Endodermal cell (in vitro differentiated cells): Measurements from ENCODE around the gene GYG1. TPM values are rescaled to one million over a fixed set of nuclear protein-coding genes. Genes with fewer than 3 reads are reported as not detected.

Experiments
- DNase-seq: peaks from one replicate; pipeline ENCODE4 v3.0.0-alpha.2; 2017
- H3K27ac ChIP-seq: 2 replicates; pipeline ENCODE4 v1.5.1; 2013; ENCODE audit warnings: mild to moderate bottlenecking, low read depth, low read length, moderate library complexity
- H3K27me3 ChIP-seq: 2 replicates; pipeline ENCODE4 v1.6.1; 2013; ENCODE audit warnings: mild to moderate bottlenecking, low read length, moderate library complexity; ENCODE audit not compliant: insufficient read depth, control insufficient read depth, poor library complexity, severe bottlenecking
- H3K36me3 ChIP-seq: 2 replicates; pipeline ENCODE4 v1.7.0; 2013; ENCODE audit warnings: mild to moderate bottlenecking, low read length, moderate library complexity; ENCODE audit not compliant: control insufficient read depth, insufficient read depth
- H3K4me1 ChIP-seq: one replicate; pipeline ENCODE4 v1.7.0; 2013; ENCODE audit warnings: low read length; ENCODE audit not compliant: control insufficient read depth, insufficient read depth
- H3K4me3 ChIP-seq: 2 replicates; pipeline ENCODE4 v1.5.1; 2013; ENCODE audit warnings: mild to moderate bottlenecking, low read length, moderate library complexity
- H3K9ac ChIP-seq: 2 replicates; pipeline ENCODE4 v1.6.1; 2013; ENCODE audit warnings: mild to moderate bottlenecking, low read length, moderate library complexity; ENCODE audit not compliant: poor library complexity, severe bottlenecking; ENCODE audit errors: extremely low read depth
- H3K9me3 ChIP-seq: 2 replicates; pipeline ENCODE4 v1.6.1; 2013; ENCODE audit warnings: mild to moderate bottlenecking, low read length, moderate library complexity; ENCODE audit not compliant: control insufficient read depth
- H3K27ac Mint-ChIP-seq: 2 replicates; pipeline ENCODE4 v1.8.0; 2020; ENCODE audit warnings: mixed read lengths
- H3K27me3 Mint-ChIP-seq: 2 replicates; pipeline ENCODE4 v1.8.0; 2021; ENCODE audit warnings: mild to moderate bottlenecking, mixed read lengths; ENCODE audit not compliant: insufficient read depth
- H3K36me3 Mint-ChIP-seq: 2 replicates; pipeline ENCODE4 v1.8.0; 2020; ENCODE audit warnings: low read depth, mixed read lengths
- H3K4me1 Mint-ChIP-seq: 2 replicates; pipeline ENCODE4 v1.8.0; 2020; ENCODE audit warnings: mixed read lengths
- H3K4me3 Mint-ChIP-seq: 2 replicates; pipeline ENCODE4 v1.8.0; 2020; ENCODE audit warnings: mild to moderate bottlenecking, moderate library complexity, mixed read lengths
- H3K9me3 Mint-ChIP-seq: 2 replicates; pipeline ENCODE4 v1.8.0; 2020; ENCODE audit warnings: mild to moderate bottlenecking, mixed read lengths
- CTCF ChIP-seq: fragments of 200-600 bp; sonication (generic); conservative IDR thresholded peaks from 2 replicates; pipeline ENCODE4 v1.5.0; 2021; ENCODE audit warnings: antibody characterized with exemption, mild to moderate bottlenecking
- WGBS, 2 experiments: methylation state at CpG; one replicate each; pipeline versions ENCODE4 v1.1.5 to v1.1.7; 2013; ENCODE audit warnings: missing lambda C conversion rate in 2 of 2, mixed read lengths in 1 of 2; ENCODE audit not compliant: insufficient coverage in 1 of 2, insufficient read length in 1 of 2; 5-methylcytosine and 5-hydroxymethylcytosine counted together
- total RNA-seq, 2 donors: library from RNA; stranded (reverse); fragmentation: NEBNext Ultra II Directional in 1 of 2; extraction: Animal tissue kit (Norgen Biotek cat#: 25700) in 1 of 2; gene quantifications; 2 replicates in 1 of 2; 3 replicates in 1 of 2; pipeline ENCODE4 v1.2.1, GENCODE V29; 2021

Gene GYG1
- total RNA-seq, 2 donors from 2014 or later = 22.2 to 30.6 TPM

- Mint-ChIP-seq H3K27me3 (no peaks in the 10 kb centered on the region), H3K9me3 (no peaks in the 10 kb centered on the region), H3K4me1 (peaks cover 6% of the 10 kb centered on the region), H3K4me3 (no peak overlapping the region), H3K36me3 (peaks cover 35% of the 10 kb centered on the region), H3K27ac (no peak overlapping the region)
- Histone ChIP-seq H3K9ac (no peak overlapping the region), H3K36me3 (peaks cover 15% of the 10 kb centered on the region), H3K27me3 (no peaks in the 10 kb centered on the region), H3K27ac (no peak overlapping the region), H3K9me3 (no peaks in the 10 kb centered on the region), H3K4me3 (no peak overlapping the region), H3K4me1 (peaks cover 1% of the 10 kb centered on the region)
- TF ChIP-seq CTCF = no peak
- no peak for DNase-seq
- 93 to 100% methylated on average over 2 of the region's 2 CpGs for WGBS, 2 experiments
Observed at GRCh38 chr3:149009732-149010131, 18.4 kb downstream of the GYG1 start.

- Histone ChIP-seq H3K27ac (peak overlapping the region; percentile 9), H3K9me3 (no peaks in the 10 kb centered on the region), H3K36me3 (peaks cover 13% of the 10 kb centered on the region), H3K9ac (no peak overlapping the region), H3K4me1 (no peaks in the 10 kb centered on the region), H3K27me3 (no peaks in the 10 kb centered on the region), H3K4me3 (no peak overlapping the region)
- no peak for DNase-seq
- Mint-ChIP-seq H3K4me3 (no peak overlapping the region), H3K9me3 (no peaks in the 10 kb centered on the region), H3K4me1 (peaks cover 4% of the 10 kb centered on the region), H3K36me3 (peaks cover 38% of the 10 kb centered on the region), H3K27me3 (no peaks in the 10 kb centered on the region), H3K27ac (no peak overlapping the region)
- TF ChIP-seq CTCF = no peak
- 90 to 91% methylated on average over 6 of the region's 6 CpGs for WGBS, 2 experiments
Observed at GRCh38 chr3:149010504-149010951, 19.2 kb downstream of the GYG1 start.

- Mint-ChIP-seq H3K27me3 (no peaks in the 10 kb centered on the region), H3K4me3 (no peak overlapping the region), H3K4me1 (peaks cover 4% of the 10 kb centered on the region), H3K27ac (no peak overlapping the region), H3K9me3 (no peaks in the 10 kb centered on the region), H3K36me3 (peaks cover 41% of the 10 kb centered on the region)
- no peak overlapping the region for H3K4me3 ChIP-seq
- H3K9ac ChIP-seq = no peak overlapping the region
- H3K36me3 ChIP-seq = peaks cover 9% of the 10 kb centered on the region
- no peaks in the 10 kb centered on the region for H3K9me3 ChIP-seq
- DNase-seq = no peak
- H3K27me3 ChIP-seq = no peaks in the 10 kb centered on the region
- H3K27ac ChIP-seq = peak overlapping the region; percentile 9
- WGBS, 2 experiments = 78 to 84% methylated on average over 2 of the region's 2 CpGs
- TF ChIP-seq CTCF = no peak
- H3K4me1 ChIP-seq = no peaks in the 10 kb centered on the region
Observed at GRCh38 chr3:149010966-149011365, 19.6 kb downstream of the GYG1 start.
